Measurements from ENCODE around the gene TMEM62.

GRCh38 chr15:43118286-43118685, 15.1 kb upstream of the TMEM62 start:
- TF ChIP-seq, protein P1, sequence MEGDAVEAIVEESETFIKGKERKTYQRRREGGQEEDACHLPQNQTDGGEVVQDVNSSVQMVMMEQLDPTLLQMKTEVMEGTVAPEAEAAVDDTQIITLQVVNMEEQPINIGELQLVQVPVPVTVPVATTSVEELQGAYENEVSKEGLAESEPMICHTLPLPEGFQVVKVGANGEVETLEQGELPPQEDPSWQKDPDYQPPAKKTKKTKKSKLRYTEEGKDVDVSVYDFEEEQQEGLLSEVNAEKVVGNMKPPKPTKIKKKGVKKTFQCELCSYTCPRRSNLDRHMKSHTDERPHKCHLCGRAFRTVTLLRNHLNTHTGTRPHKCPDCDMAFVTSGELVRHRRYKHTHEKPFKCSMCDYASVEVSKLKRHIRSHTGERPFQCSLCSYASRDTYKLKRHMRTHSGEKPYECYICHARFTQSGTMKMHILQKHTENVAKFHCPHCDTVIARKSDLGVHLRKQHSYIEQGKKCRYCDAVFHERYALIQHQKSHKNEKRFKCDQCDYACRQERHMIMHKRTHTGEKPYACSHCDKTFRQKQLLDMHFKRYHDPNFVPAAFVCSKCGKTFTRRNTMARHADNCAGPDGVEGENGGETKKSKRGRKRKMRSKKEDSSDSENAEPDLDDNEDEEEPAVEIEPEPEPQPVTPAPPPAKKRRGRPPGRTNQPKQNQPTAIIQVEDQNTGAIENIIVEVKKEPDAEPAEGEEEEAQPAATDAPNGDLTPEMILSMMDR (optimal IDR thresholded peaks at IDR 0.05 in 1 of 3, IDR thresholded peaks at IDR 0.05 in 1 of 3, conservative IDR thresholded peaks at IDR 0.05 in 1 of 3; ENCODE audit: extremely low read depth in 1 of 3, insufficient read depth in 2 of 3, low read length in 3 of 3), result no peak
- no peak for TF ChIP-seq EZH2 (IDR thresholded peaks at IDR 0.05; ENCODE audit: low read length)
